ENCODE measurements around the gene GJC2.

Gene GJC2

DNA sequence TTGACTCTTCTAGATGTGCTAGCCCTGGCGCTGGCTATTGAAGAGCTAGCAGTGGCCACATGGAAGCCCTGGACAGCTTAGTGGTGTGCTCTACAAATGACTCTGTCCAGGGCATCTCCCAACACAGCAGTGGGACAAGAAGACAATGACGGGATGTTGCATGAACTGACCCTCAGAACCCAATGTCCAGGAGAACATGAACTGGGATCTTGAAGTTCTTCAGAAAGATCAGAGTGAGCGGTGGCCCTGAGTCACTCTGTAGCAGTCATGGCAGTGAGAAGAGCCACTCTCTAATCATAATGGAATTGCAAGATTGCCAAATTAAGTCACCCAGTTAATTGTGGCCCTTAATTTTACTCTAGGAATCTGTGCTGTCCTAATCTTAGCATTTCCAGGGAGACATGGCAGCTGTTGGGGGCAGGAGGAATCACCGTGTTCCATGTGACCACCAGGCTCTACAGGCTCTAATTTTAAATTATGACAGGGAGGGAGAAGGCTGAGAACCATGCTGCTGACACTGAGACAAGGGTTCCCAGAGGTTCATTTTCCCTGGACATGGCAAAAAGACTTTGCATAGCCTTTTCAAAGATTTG, 47.9 kb downstream of the GJC2 start:
- FAIRE-seq: no peak

DNA sequence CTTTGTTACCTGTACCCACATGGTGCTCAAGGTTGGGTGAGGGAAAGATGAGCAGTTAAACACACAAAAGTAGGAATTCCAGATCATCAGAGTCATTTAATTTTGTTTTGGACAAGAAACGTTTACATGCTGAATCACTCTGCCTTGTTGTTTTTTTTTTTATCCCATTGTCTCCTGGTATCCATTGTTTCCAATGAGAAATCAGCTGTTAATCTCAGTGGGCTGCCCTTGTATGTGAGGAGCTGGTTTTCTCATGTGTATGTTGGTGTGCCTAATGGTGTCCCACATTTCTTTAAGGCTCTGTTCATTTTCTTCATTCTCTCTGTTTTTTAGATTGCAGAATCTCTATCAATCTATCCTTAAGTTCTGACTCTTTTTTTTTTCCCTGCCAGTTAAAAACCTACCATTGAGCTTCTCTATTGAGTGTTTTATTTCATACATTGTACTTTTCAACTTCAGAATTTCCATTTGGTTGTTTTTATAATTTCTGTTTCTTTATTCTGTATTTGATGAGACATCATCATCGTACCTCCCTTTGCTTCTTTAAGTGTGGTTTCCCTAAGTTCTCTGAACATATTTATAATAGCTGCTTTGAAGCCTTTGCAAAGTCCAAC, 49.4 kb downstream of the GJC2 start:
- no peak for FAIRE-seq

DNA sequence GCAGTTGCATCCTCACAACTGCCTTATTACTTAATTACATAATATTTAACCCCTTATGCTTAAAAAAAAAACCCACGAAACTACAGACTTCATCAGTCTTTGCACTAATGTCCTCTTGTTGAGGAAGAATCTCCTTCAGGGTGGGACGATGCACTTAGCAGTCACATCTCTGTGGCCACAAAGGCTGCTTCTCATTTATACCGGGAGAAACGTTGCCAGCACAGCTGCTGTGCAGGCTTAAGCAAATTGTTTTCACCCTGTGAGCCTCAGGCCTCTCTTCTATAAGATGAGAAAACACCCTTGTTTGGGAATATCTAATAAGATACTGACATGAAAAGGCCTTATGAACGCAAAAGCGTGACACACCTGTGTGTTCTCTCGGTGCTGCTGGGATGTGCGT, 55.2 kb downstream of the GJC2 start:
- no peak for FAIRE-seq

DNA sequence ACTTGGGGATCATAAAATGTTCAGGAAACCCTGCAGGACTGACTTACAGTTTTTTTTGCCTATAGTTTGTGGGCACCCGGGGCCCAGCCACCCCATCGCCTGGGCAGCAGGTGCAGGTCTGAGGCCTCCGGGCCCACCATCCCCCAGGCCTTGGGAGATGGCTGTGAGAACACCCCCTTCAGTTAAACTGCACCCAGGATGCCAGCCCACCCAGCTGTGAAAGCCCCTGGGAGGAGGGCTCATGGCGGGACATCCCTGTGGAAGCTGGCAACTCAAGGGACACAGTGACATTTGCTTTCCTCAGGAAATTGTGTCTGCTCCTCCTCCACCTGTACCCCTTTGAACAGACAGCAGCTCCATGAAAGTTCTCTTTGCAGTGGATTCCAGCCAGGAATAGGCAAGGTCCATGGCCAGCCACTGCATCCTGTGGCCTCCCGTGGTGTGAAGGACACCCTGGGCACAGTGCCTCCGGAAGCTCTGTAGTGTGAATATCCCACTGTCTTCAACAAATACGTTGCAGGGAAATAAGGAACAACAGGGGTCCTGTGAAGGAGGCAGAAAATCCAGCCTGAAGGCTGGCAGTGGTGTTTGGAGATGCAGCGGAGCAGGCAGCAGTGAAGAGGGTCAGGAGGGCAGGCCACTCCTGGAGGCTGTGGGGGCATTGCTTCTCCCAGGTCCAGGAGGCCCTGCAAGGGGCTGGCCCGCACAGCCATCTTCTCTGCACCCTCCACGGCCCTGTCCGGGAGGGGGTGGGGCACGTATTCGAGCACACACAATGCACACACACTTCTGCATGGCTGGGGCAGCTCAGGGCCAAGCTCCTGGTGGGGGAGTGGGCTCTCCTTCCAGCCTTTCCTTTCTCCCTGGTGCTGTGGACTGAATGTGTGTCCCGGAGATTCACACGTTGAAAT, 56.1 kb downstream of the GJC2 start:
- no peak for FAIRE-seq

DNA sequence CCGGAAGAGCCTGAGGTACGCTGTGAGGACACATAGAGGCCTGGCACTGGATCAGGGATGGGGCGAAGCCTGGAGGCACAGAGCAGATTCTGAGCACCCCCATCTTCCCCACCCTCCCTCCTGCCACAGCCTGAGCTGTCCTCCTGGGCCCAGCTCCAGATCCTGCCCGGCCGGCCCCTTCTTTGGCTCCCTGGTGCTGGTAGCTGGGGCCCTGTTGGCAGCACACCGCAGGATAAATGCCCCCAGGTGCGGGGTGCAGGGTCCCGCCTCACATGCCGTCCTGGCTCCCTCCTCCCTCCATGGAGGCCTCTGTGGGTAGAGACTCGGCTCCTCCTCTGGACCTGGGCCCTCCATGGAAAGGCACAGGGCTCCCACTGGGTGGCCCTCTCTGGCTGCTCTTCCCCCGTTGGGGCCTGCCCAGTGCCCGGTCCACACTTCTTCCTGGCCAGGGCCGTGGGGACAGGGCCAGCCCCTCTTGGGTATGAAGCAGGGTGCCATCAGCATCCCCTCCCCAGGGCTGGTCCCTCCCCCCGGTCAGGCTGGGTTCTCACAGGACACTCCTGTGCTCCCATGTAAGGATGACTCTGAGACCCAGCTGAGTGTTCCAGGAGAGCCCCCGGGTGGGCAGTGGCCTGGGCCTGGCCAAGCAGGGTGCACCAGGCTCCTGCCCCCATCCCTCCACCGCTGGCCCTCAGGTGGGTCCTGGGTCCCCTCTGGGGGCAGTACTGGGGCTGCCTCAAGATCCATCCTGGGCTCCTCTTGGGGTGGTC, 57.0 kb downstream of the GJC2 start:
- no peak for FAIRE-seq

DNA sequence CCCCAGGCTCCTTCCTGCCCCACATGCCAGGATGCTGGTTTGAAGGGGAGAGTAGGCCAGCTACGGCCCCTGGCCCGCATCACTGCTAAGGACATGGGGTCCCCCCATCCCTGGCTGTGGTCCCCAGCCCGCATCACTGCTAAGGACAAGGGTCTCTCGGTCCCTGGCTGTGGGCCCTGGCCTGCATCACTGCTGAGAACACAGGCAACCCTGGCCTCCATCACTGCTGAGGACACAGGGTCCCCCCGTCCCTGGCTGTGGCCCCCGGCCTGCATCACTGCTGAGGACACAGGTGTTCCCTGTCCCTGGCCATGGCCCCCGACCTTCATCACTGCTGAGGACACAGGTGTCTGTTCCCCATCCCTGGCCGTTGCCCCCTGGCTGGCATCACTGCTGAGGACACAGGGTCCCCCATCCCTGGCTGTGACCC, 57.7 kb downstream of the GJC2 start:
- no peak for FAIRE-seq

DNA sequence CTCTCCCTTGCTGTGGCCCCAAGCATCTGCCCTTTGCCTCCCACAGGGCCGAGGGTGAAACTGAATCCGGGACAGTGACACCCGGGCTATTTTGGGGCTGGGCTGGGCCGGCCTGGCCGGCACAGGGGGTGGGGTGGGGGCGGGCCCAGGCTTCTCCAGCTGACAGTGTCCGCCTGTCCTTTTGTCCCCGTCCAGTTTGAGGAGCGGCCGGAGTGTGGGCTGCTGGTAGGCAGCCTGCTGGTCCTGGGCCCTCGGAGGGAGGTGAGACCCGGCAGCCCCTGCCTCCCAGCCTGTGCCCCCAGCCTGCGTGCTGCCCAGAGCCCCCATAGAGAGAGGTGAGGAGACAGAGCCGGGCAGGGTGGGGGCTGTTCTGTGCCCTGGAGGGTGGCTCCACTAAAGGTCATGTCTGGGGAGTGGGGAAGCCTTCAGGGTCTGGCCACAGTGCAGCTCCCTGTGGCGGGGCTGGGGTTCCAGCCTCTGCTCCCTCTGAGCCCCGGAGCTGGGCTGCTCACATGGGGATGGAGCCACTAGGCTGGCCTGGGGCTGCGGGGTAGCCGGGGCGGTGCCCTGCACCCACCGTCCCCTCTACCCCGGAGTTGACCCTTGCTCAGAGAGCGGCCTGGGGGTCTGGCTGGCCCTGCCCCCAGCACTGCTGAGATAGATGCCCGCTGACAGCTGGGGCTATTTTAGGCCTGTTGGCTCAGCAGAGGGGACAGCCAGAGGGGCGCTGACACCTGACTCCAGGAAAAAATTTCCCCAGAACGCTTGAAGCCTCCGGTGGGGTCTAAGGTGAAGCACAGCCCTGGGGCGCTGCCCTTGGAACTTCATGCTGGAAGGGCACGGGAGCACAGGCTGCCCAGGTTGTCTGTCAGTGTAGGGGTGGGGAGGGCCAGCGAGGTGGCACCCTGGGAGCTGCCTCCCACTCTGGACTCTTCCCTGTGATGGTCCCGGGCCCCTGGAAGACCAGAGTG, 58.4 kb downstream of the GJC2 start, which contains the start of gene OBSCN:
TSS of gene OBSCN (plus strand) at position 194 of the 971 bp plus-strand sequence. CDS start 3,740 bp downstream, outside the sequence.
- FAIRE-seq: no peak

DNA sequence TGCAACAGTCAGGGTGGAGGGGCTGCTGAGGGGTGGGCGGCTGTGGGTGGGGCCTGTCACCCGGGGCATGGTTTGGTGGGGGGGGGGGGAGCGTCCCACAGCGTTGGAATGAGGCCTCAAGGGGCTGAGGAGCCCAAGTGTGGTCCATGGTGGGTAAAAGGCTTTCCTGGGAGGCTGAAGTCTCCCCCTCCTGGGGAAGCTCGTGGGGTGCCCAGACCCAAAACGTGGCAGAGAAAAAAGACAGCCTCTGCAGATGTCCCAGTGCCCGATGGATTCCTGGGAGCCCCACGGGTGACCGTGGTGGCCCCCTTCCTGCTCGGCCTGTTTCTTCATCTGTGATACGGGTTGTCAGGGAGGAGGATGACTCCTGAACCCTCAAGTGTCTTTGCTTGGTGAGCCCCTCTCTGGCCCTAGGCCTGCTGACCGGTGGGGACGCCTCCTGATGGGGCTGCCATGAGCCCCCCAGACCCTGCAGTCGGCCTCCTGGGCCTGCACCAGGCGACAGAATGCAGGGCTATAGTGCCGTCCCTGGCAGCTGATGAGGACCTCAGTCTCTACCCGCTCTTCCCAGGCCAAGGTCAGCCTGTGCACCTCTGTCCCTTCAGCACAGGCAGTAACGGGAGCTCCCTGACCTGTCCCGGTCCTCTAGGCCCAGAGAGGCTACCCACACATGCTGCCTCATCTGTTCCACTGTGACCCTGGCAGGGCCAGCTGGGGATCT, 59.3 kb downstream of the GJC2 start:
- FAIRE-seq: no peak

Measured in G401.6 (cell line).